MCF 10A (cell line): ENCODE results near the gene ATP8B4. TPM values are rescaled to one million over a fixed set of nuclear protein-coding genes. Genes with fewer than 3 reads are reported as not detected.
A peak's percentile ranks its signal among the peaks of the same experiment; 100 is the strongest.

Experiments
- BruUV-seq: library from RNA; stranded (reverse); fragments of 400-500 nt; replicated peaks from 2 replicates; lab custom pipeline; 2021; lab: Mats Ljungman, UMichigan
- CTCF ChIA-PET: fragments of 300-600 bp; sonication (Branson Sonifier 250); formaldehyde crosslinking; extraction: SDS; loops from one replicate; lab custom pipeline; 2021; ENCODE audit warnings: antibody characterized with exemption, inconsistent platforms; lab: Yijun Ruan, JAX
- POLR2A ChIA-PET: fragments of 300-600, 350-650 bp; sonication (Branson Sonifier 250); formaldehyde crosslinking; extraction: SDS; loops from one replicate; lab custom pipeline; 2020; ENCODE audit warnings: antibody characterized with exemption, inconsistent platforms; lab: Yijun Ruan, JAX
- DNase-seq: peaks from one replicate; pipeline ENCODE4 v3.0.0-alpha.2; 2018; ENCODE audit not compliant: unreplicated experiment
- H3K27ac Mint-ChIP-seq: one replicate; pipeline ENCODE4 v1.8.0; 2022; ENCODE audit warnings: mild to moderate bottlenecking, low read depth, mixed read lengths; ENCODE audit not compliant: unreplicated experiment
- H3K27me3 Mint-ChIP-seq: one replicate; pipeline ENCODE4 v1.8.0; 2022; ENCODE audit warnings: mixed read lengths; ENCODE audit not compliant: insufficient read depth, unreplicated experiment
- H3K36me3 Mint-ChIP-seq: one replicate; pipeline ENCODE4 v1.8.0; 2022; ENCODE audit warnings: mild to moderate bottlenecking, moderate library complexity, mixed read lengths; ENCODE audit not compliant: insufficient read depth, unreplicated experiment
- H3K4me1 Mint-ChIP-seq: one replicate; pipeline ENCODE4 v1.8.0; 2022; ENCODE audit warnings: mixed read lengths; ENCODE audit not compliant: insufficient read depth, unreplicated experiment
- H3K4me3 Mint-ChIP-seq: one replicate; pipeline ENCODE4 v1.8.0; 2022; ENCODE audit warnings: mild to moderate bottlenecking, moderate library complexity, mixed read lengths; ENCODE audit not compliant: unreplicated experiment
- H3K9me3 Mint-ChIP-seq: one replicate; pipeline ENCODE4 v1.8.0; 2022; ENCODE audit warnings: mixed read lengths; ENCODE audit not compliant: unreplicated experiment
- intact Hi-C: fragments of 100-400 bp; cut with micrococcal nuclease; formaldehyde crosslinking; loops from 2 replicates; pipeline ENCODE4 v1.14.1; 2022
- total RNA-seq: library from RNA; stranded (reverse); gene quantifications from 2 replicates; pipeline ENCODE4 v1.2.3, GENCODE V29; 2022
- TF ChIP-seq, protein P1 (sequence below): fragments of 200-600 bp; IDR thresholded peaks from one replicate; pipeline ENCODE4 v1.8.0; 2022; ENCODE audit warnings: antibody characterized with exemption, mild to moderate bottlenecking; ENCODE audit not compliant: unreplicated experiment

The ATP8B4 gene
- total RNA-seq, 1 experiment from 2014 or later, result not detected

DNA sequence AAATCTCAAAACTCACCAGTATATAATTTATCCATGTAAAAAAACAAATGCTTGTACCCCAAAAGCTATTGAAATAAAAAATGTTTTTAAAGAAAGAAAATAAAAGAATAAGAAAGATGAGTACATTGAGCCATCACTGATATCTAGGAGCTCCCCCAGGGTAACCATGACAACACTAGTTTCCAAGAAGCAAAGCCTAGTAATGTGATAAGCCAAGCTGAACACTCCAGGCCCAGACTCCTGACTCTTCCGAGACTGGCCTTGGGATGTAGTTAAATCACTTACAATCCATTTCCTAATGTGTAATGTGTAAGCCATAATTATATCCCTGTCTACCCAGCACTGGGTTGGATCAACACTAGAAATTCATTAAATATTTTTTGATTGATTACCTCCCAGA is 21.1 kb upstream of the ATP8B4 start:
- ChIA-PET CTCF (interaction anchor here (1.1 to 1.4 kb wide), 2 partner anchors 8 to 175 kb away, joined by 5 to 6 read pairs; no protein-coding TSS in a partner anchor), POLR2A (interaction anchor here (0.6 kb wide), 1 partner anchor 256 kb away, joined by 3 read pairs; no protein-coding TSS in a partner anchor)
- no TSS peak for BruUV-seq
- H3K36me3 Mint-ChIP-seq, result peaks cover 5% of the 10 kb centered on the region
- no peak overlapping the region for H3K27ac Mint-ChIP-seq
- H3K27me3 Mint-ChIP-seq, result no peaks in the 10 kb centered on the region
- no peaks in the 10 kb centered on the region for H3K9me3 Mint-ChIP-seq
- DNase-seq, result no peak
- H3K4me1 Mint-ChIP-seq, result peaks cover 35% of the 10 kb centered on the region
- TF ChIP-seq, protein P1, sequence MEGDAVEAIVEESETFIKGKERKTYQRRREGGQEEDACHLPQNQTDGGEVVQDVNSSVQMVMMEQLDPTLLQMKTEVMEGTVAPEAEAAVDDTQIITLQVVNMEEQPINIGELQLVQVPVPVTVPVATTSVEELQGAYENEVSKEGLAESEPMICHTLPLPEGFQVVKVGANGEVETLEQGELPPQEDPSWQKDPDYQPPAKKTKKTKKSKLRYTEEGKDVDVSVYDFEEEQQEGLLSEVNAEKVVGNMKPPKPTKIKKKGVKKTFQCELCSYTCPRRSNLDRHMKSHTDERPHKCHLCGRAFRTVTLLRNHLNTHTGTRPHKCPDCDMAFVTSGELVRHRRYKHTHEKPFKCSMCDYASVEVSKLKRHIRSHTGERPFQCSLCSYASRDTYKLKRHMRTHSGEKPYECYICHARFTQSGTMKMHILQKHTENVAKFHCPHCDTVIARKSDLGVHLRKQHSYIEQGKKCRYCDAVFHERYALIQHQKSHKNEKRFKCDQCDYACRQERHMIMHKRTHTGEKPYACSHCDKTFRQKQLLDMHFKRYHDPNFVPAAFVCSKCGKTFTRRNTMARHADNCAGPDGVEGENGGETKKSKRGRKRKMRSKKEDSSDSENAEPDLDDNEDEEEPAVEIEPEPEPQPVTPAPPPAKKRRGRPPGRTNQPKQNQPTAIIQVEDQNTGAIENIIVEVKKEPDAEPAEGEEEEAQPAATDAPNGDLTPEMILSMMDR, result no peak
- H3K4me3 Mint-ChIP-seq, result no peak overlapping the region
- intact Hi-C loops, result loop anchor here (10.0 kb wide), 1 partner anchor 715 kb away; the partner anchor contains the start of gene FGF7

DNA sequence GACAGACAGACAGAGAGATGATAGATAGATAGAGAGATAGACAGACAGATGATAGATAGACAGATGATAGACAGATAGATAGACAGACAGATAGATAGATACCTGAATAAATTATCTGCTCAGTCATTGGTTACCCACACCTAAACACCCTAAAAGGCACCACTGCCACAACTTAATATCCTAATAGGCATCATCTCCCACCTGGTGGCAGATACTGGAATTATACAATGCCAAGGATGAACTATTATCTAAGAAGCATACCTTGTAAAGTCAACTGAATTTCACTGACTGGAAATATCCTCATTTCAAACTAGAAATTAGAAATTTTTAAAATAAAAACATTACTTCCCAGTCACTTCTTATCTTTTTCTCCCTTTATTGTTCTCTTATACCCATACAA is 19.4 kb upstream of the ATP8B4 start:
- no TSS peak for BruUV-seq
- peaks cover 5% of the 10 kb centered on the region for H3K36me3 Mint-ChIP-seq
- TF ChIP-seq, protein P1, result no peak
- H3K27me3 Mint-ChIP-seq, result no peaks in the 10 kb centered on the region
- no peaks in the 10 kb centered on the region for H3K9me3 Mint-ChIP-seq
- POLR2A ChIA-PET, result no interaction called here
- no peak for DNase-seq
- peaks cover 41% of the 10 kb centered on the region for H3K4me1 Mint-ChIP-seq
- CTCF ChIA-PET, result interaction anchor here (0.9 to 1.1 kb wide), 3 partner anchors 17 to 1276 kb away, joined by 3 to 4 read pairs (median 3); no protein-coding TSS in a partner anchor
- H3K4me3 Mint-ChIP-seq, result no peak overlapping the region
- H3K27ac Mint-ChIP-seq, result peak overlapping the region; percentile 80
- intact Hi-C loops, result loop anchor here (10.0 kb wide), 1 partner anchor 514 kb away; the partner anchor contains the start of genes DTWD1 and FAM227B

DNA sequence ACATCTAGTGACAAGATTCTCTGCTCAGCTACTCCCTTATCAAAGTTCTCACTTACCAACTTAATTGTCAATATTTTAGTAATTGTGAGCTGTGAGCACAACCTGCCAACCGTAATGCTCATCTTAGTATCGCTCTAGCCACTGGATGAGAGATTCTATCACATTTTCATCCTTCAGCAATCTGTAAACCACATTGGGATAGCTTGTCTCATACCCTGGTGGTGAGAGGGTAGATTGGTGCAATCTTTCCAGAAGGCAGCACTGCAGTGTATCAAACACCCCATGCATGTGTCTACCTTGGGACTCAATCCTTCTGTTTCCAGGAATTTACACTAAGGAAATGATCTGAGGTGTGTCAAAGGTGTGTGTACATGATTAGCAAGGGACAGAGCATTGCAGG is 18.9 kb upstream of the ATP8B4 start:
- no peaks in the 10 kb centered on the region for H3K27me3 Mint-ChIP-seq
- ChIA-PET POLR2A (interaction anchor here (0.7 to 1.4 kb wide), 2 partner anchors 21 to 135 kb away, joined by 3 to 4 read pairs; no protein-coding TSS in a partner anchor), CTCF (interaction anchor here (0.6 to 1.3 kb wide), 6 partner anchors 16 to 1275 kb away, joined by 3 to 5 read pairs (median 4); no protein-coding TSS in a partner anchor)
- DNase-seq, result no peak
- TF ChIP-seq, protein P1, result no peak
- H3K9me3 Mint-ChIP-seq, result no peaks in the 10 kb centered on the region
- H3K4me3 Mint-ChIP-seq, result no peak overlapping the region
- peak overlapping the region; percentile 80 for H3K27ac Mint-ChIP-seq
- intact Hi-C loops, result loop anchor here (10.0 kb wide), 1 partner anchor 513 kb away; the partner anchor contains the start of genes DTWD1 and FAM227B
- peaks cover 41% of the 10 kb centered on the region for H3K4me1 Mint-ChIP-seq
- BruUV-seq, result no TSS peak
- peaks cover 5% of the 10 kb centered on the region for H3K36me3 Mint-ChIP-seq

DNA sequence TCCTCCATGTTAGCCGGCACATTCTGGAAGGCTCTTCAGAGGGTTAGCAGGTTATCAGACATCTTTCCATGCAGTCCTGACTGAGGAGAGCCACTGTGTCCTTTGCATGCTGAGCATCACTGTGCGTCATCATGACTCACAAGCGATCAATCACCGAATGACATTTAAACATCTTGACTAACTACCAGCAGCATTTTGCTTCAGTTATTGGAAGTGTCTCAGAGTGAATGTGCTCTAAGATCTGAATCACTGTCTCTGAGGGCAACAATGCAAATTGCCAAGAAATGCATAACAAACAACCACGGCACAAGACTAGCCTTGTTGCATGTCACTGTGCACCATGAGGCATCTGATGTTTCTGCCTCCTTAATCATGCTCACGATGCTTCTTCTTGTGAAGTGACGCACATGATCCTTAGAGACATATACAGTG is 18.3 kb upstream of the ATP8B4 start:
- Mint-ChIP-seq H3K4me1 (peaks cover 41% of the 10 kb centered on the region), H3K27me3 (no peaks in the 10 kb centered on the region), H3K9me3 (no peaks in the 10 kb centered on the region), H3K4me3 (no peak overlapping the region), H3K36me3 (peaks cover 5% of the 10 kb centered on the region), H3K27ac (peak overlapping the region; percentile 80)
- TF ChIP-seq, protein P1, result no peak
- POLR2A ChIA-PET, result interaction anchor here (0.7 to 1.4 kb wide), 2 partner anchors 21 to 134 kb away, joined by 3 to 4 read pairs; no protein-coding TSS in a partner anchor
- BruUV-seq, result no TSS peak
- CTCF ChIA-PET, result interaction anchor here (0.6 to 1.3 kb wide), 7 partner anchors 16 to 1275 kb away, joined by 3 to 5 read pairs (median 4); no protein-coding TSS in a partner anchor
- DNase-seq, result peak; percentile 88
- intact Hi-C loops, result loop anchor here (10.0 kb wide), 1 partner anchor 513 kb away; the partner anchor contains the start of genes DTWD1 and FAM227B
